OCI-LY3 (cell line): ENCODE data around the gene NXF1.

Experiments
- CTCF ChIP-seq: fragments of 200-600, 300-600 bp; sonication (generic); IDR thresholded peaks from 2 replicates; pipeline ENCODE4 v1.5.1; 2014; ENCODE audit warnings: antibody characterized with exemption, low read length, low read depth
- EZH2phosphoT487 ChIP-seq: fragments of 200-600 bp; shearing (Covaris generic); IDR thresholded peaks from 2 replicates; pipeline ENCODE4 v1.6.1; 2018; ENCODE audit warnings: antibody characterized with exemption, mixed run types, low read depth

DNA sequence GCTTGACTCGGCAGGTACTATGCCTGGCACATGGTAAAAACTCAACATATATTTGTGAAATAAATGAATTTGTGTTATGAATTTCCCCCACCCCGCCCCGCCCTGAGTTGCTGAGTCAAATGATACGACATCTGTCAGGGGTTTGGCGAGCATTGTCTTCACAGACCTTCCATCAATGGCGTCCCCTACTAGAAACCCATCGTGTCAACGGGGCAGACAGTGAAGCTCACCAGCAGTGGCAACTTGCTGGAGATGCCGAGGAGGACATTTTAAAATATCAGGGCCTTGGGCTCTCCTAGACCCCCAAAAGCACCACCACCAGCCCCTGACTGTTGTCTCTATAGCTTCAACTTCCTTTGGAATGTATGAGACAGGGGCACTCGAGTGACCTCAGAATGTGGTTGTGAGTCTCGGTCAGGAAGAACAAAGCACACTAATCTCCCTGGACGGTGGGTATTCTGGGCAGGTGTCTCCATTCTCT is 761 bp upstream of the NXF1 start:
- TF ChIP-seq CTCF (no peak), EZH2phosphoT487 (no peak)
